Measurements from ENCODE around the gene KSR2. TPM values are rescaled to one million over a fixed set of nuclear protein-coding genes. Genes with fewer than 3 reads are reported as not detected.

The KSR2 gene
- total RNA-seq, 4 donors from 2014 or later, result 0.02 to 0.10 TPM; not detected in 2

- Histone ChIP-seq H3K27me3 (peaks cover 0 to 4% (median 0%) of the 10 kb centered on the region in 3 donors), H3K4me1 (peaks cover 0 to 10% of the 10 kb centered on the region in 2 donors), H3K4me3 (no peak overlapping the region), H3K9me3 (no peaks in the 10 kb centered on the region), H3K27ac (no peak overlapping the region), H3K36me3 (no peaks in the 10 kb centered on the region)
- ATAC-seq (no peak), DNase-seq (no peak)
- TF ChIP-seq POLR2A (IDR thresholded peaks at IDR 0.05), result no peak
- no peak for TF ChIP-seq CTCF (IDR thresholded peaks at IDR 0.05 in 4 of 5, conservative IDR thresholded peaks at IDR 0.05 in 1 of 5)
- intact Hi-C loops (cut with DNase I; ENCODE audit: low total_unique reads) (no loop called here), in situ Hi-C loops (cut with MboI; ENCODE audit: low sequenced_read_pairs in 4 of 4) (loop anchor here in 3 of 4 donors (25.0 kb wide), 2 partner anchors 340 to 365 kb away; no protein-coding TSS in a partner anchor)
These were observed 391.6 kb downstream of the KSR2 start for GRCh38 chr12:117577122-117577657.

GRCh38 chr12:117576053-117576452, 392.7 kb downstream of the KSR2 start:
- TF ChIP-seq CTCF (IDR thresholded peaks at IDR 0.05 in 4 of 5, conservative IDR thresholded peaks at IDR 0.05 in 1 of 5) (no peak), POLR2A (IDR thresholded peaks at IDR 0.05) (no peak)
- Histone ChIP-seq H3K27ac (no peak overlapping the region), H3K9me3 (no peaks in the 10 kb centered on the region), H3K27me3 (no peaks in the 10 kb centered on the region), H3K4me1 (peaks cover 0 to 10% of the 10 kb centered on the region in 2 donors), H3K36me3 (no peaks in the 10 kb centered on the region), H3K4me3 (no peak overlapping the region)
- in situ Hi-C loops (cut with MboI; ENCODE audit: low sequenced_read_pairs in 4 of 4), result loop anchor here in 3 of 4 donors (25.0 kb wide), 2 partner anchors 339 to 364 kb away; no protein-coding TSS in a partner anchor
- ATAC-seq (no peak), DNase-seq (no peak)
- intact Hi-C loops (cut with DNase I; ENCODE audit: low total_unique reads), result no loop called here

GRCh38 chr12:117574655-117575054, 394.1 kb downstream of the KSR2 start:
- Histone ChIP-seq H3K4me3 (no peak overlapping the region), H3K4me1 (peaks cover 0 to 3% of the 10 kb centered on the region in 2 donors), H3K27ac (no peak overlapping the region), H3K9me3 (no peaks in the 10 kb centered on the region), H3K36me3 (no peaks in the 10 kb centered on the region), H3K27me3 (no peaks in the 10 kb centered on the region)
- in situ Hi-C loops (cut with MboI; ENCODE audit: low sequenced_read_pairs in 4 of 4) (loop anchor here in 3 of 4 donors (25.0 kb wide), 2 partner anchors 337 to 362 kb away; no protein-coding TSS in a partner anchor), intact Hi-C loops (cut with DNase I; ENCODE audit: low total_unique reads) (no loop called here)
- DNase-seq (no peak), ATAC-seq (no peak)
- no peak for TF ChIP-seq CTCF (IDR thresholded peaks at IDR 0.05 in 4 of 5, conservative IDR thresholded peaks at IDR 0.05 in 1 of 5)
- no peak for TF ChIP-seq POLR2A (IDR thresholded peaks at IDR 0.05)

- no peak overlapping the region for H3K27ac ChIP-seq
- H3K27me3 ChIP-seq, result no peaks in the 10 kb centered on the region
- no peaks in the 10 kb centered on the region for H3K36me3 ChIP-seq
- in situ Hi-C loops (cut with MboI; ENCODE audit: low sequenced_read_pairs in 4 of 4) (no loop called here), intact Hi-C loops (cut with DNase I; ENCODE audit: low total_unique reads) (no loop called here)
- no peak for TF ChIP-seq CTCF (IDR thresholded peaks at IDR 0.05 in 4 of 5, conservative IDR thresholded peaks at IDR 0.05 in 1 of 5)
- TF ChIP-seq POLR2A (IDR thresholded peaks at IDR 0.05), result no peak
- no peaks in the 10 kb centered on the region for H3K9me3 ChIP-seq
- no peak overlapping the region for H3K4me3 ChIP-seq
- no peaks in the 10 kb centered on the region for H3K4me1 ChIP-seq
- ATAC-seq (no peak), DNase-seq (no peak)
These were observed 396.0 kb downstream of the KSR2 start for GRCh38 chr12:117572755-117573154.

DNA sequence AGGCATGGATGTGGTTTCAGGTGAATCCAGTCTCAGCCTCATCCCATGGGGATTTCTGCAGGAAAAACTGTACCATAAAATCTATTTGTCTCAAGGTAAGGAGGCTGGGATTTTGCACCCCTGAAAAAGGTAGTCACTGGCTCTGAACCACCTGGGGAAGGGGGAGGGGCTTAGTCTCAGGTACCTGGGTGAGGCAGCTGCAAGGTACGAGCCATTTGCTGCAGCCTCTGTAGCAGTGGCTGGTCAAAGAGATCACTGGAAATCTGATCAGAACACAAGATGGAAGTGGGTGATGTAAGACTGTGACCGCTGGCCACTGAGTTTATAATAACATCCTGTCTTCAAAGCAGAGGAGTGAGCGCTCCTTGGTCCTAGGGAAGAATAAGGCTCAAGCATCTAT, 397.5 kb downstream of the KSR2 start:
- no peak for DNase-seq
- intact Hi-C loops (cut with DNase I; ENCODE audit: low total_unique reads) (no loop called here), in situ Hi-C loops (cut with MboI; ENCODE audit: low sequenced_read_pairs in 4 of 4) (no loop called here)
- H3K9me3 ChIP-seq, result no peaks in the 10 kb centered on the region
- no peak for ATAC-seq
- no peaks in the 10 kb centered on the region for H3K27me3 ChIP-seq
- H3K4me1 ChIP-seq, result no peaks in the 10 kb centered on the region
- TF ChIP-seq POLR2A (IDR thresholded peaks at IDR 0.05) (no peak), CTCF (IDR thresholded peaks at IDR 0.05 in 4 of 5, conservative IDR thresholded peaks at IDR 0.05 in 1 of 5) (no peak)
- no peak overlapping the region for H3K4me3 ChIP-seq
- H3K27ac ChIP-seq, result no peak overlapping the region
- H3K36me3 ChIP-seq, result no peaks in the 10 kb centered on the region

All from gastrocnemius medialis (tissue), 4 donors.